CD1c-positive myeloid dendritic cell (primary cell): ENCODE measurements around the gene PHF8.

Experiments
- DNase-seq: peaks from one replicate; pipeline ENCODE4 v3.0.0-alpha.2; 2016; ENCODE audit errors: extremely low spot score

PHF8 gene

DNA sequence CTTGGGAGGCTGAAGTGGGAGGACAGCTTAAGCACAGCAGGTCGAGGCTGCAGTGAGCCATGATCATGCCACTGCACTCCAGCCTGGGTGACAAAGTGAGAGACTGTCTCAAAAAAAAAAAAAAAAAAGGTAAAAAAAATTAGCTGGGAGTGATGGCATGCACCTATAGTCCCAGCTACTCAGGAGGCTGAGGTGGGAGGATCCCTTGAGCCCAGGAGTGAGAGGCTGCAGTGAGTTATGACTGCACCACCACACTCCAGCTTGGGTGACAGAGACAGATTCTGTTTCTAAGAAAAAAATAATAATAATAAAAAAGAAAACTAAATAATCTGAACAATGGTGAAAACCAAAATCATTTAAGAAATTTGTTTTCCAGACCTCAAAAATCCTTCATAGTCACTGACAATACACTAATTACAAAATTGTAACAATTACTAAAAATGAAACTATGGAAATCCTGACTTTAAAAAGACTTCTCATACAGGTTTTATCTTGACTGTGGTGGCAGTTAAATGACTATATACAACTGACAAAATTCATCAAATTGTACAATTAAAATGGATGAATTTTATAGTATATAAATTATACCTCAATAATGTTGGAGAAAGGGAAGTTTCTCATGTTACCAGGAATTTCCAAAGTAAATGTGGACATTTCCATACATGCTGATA is 31.3 kb downstream of the PHF8 start:
- no peak for DNase-seq

DNA sequence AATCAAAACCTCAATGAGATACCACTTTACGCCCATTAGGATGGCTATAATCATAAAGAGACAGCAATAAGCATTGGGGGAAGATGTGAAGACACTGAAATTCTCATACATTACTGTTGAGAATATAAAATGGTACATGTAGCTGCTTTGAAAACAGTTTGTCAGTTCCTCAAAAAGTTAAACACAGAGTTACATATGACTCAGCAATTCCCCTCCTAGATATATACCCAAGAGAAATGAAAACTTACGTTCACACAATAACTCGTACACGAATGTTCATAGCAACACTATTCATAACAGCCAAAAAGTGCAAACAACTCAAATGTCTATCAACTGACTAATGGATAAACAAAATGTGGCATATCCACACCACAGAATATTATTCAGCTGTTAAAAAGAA is 36.6 kb downstream of the PHF8 start:
- DNase-seq: no peak

DNA sequence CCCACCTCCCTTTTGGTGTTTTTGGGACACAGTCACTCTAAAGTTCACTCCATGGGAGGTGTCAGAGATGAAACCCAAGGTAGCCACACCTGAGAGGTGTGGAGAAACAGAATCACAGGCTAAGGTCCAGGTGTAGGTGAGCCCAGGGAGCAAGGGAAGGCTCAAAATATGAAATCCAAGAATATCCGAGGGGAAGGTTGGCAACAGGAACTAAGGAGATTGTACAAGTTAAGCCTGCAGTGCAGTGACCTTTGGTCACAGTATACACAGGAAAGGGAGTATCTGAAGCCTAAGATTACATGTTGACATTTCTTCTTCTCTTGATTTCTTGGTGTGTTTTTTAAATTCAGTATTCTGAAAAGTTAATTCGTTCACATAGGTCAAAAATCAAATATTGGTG is 46.5 kb downstream of the PHF8 start:
- no peak for DNase-seq

DNA sequence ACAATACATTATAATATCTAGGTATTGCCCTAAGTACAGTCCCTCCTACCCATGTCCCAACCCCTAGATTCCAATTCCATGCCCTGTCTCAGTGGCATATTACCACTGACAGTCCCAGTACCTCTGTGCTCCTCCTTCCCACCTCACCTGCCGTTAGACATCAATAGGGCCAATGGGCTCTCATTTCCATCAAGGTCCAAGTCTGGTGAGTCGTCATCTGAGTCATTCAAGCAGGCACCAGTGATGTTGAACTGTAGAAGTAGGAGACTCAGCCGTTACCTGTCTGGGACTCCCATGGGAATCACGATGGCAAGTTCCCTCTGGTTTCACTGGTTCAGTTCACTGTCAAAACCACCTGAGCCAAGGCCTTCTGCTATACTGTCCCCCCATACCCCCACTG is 51.7 kb downstream of the PHF8 start:
- DNase-seq: no peak

DNA sequence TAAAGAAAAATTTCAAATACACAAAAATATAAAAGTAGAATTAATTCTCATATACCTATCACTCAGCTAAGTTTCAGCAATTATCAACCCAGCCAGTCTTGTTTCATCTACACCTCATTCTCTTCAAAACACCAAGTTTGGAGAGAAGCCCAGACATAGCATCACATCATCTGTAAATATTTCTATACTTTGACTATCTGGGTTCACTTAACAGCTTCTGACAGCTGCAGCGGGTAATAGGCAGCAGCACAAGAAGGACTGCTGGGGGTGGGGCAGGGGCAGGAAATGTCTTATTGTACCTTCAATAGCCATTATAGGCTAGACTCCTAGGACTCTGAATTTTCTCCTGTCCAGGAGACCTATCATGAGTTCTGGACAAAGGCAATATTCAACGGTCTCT is 54.1 kb downstream of the PHF8 start:
- no peak for DNase-seq

DNA sequence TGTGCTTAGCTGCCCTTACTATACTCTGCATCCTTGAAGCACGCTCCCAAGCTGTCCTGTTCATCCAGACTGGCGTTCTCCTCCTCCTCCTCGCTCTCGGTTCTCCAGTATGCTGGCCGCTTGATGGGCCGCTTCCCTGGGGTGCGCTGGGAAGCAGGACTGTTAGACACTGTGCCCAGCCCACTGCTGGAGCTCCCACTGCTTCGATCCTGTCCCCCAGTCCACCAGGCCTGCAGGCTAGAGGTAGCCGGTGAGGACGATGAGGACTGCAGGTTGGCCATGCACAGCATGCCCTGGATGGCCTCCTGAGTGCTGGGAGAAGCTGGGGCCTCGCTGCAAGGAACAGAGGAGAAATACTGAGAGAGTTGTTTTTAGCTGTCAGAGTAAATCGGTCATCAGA is 59.4 kb downstream of the PHF8 start:
- no peak for DNase-seq

DNA sequence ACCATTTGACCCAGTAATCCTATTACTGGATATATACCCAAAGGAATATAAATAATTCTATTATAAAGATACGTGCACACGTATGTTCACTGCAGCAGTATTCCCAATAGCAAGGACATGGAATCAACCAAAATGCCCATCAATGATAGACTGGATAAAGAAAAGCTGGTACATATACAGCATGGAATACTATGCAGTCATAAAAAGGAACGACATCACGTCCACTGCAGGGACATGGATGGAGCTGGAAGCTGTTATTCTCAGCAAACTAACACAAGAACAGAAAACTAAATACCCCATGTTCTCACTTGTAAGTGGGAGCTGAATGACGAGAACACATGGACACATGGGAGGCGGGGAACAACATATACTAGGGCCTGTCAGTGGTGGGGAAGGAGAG is 69.7 kb downstream of the PHF8 start:
- DNase-seq: no peak

DNA sequence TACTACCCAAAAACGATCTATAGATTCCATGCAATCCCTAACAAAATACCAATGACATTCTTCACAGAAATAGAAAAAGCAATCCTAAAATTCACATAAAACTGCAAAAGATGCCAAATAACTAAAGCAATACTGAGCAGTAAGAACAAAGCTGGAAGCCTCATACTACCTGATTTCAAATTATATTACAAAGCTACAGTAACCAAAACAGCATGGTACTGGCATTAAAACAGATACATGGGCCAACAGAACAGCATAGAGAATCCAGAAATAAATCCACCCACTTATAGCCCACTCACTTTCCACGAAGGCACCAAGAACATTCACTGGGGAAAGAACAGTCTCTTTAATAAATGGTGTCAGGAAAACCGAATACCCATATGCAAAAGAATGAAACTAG is 74.7 kb downstream of the PHF8 start:
- DNase-seq: no peak

DNA sequence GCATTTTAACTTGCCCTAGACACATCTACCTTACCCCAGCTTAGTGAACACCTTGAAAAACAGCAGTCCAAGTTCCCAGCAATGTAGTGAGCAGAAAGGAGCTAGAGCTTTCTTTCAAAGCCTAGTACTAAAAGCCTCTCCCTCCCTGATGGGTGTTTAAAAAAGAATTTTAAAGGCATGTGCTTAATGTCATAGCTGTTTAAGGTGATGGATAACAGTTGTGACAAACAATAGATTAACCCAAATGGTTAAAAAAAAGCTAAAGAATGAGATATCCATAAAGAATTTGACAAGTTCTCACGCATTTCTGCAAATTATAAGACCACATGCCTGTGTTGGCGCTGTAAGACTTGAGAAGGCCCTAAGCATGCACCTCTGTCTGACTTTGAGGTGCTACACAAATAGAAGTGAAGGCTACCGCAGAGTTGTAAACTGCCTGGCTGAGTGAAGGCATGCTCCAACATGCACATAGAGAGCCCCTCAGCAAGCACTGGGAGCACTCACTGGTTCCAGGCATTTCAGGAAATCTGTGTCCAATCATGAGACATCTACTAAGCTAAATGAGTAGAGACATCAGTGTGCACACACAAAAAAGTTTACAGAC is 94.0 kb downstream of the PHF8 start:
- no peak for DNase-seq

DNA sequence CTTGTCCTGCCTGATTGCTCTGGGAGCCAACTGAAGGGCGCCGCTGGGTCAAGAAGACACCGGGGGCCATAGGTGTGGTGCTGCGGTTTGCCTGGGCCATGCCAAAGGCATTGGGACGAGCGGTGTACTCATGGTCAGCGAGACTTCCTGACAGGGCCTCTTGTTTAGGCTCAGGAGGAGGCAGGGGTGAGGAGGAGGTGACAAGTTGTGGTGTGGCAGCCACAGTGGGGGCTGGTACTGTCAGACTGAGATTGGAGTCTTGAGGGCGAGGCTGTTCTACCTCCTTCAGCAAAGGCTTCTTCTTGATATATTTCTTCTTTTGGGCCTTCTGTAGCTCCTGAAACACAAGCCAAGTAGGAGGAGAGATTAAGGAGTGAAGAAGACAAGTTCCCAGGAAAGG is 104.1 kb downstream of the PHF8 start:
- DNase-seq: no peak

DNA sequence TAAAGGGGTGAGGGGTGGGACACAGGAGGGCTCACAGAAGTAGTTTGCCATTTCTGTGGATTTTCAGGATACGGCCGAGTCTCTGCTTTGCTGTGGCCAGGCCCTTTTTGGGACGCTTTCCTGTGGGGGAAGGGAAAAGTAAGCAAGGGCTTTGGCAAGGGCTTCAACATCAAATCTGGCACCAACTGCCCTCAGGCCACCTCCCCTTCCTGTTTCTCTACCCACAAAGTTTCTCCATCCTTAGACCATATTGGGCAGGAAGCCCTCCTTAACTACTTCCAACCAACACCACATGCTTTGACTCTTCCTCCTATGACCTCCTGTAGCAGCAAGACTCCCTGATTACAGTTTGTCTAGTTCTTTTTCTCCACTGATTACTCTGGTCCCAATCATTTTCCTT is 105.1 kb downstream of the PHF8 start:
- no peak for DNase-seq

DNA sequence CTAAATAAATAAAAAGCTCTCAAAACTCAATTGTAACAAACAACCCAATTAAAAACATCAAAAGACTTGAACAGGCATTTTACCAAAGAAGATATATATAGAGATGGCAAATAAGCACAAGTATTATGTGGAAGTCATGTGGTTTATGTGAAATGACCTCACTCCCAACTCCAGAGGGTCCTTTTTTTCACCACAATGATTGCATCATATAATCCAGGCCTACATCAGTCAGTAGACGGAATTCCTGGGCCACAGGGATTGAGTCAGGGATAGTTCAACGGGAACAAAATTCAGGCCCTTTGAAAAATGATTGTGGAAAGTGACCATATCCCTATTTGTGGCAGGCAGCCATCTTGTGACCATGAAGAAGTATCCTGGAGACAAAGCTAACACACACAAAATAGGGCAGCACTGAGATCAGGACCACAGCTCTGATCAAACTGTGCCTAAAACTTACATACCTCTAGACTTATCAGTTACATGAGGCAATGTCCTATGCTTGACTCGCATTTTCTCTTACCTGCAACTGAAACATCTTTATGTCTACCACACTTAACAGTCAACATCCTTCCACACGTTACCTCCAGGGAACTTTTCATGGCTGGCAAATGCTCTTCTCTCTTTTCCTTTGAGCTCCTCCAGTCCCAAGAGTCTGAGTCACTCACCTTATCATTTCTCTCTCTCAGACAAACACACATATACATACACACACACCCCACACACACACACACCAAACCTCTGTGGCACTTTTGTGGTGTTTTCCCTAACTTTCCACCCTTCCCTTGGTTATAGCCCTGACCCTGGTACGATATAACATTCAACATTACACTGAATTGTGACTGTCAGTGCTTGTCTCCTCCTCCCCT is 113.5 kb downstream of the PHF8 start:
- peak; percentile 1 for DNase-seq

DNA sequence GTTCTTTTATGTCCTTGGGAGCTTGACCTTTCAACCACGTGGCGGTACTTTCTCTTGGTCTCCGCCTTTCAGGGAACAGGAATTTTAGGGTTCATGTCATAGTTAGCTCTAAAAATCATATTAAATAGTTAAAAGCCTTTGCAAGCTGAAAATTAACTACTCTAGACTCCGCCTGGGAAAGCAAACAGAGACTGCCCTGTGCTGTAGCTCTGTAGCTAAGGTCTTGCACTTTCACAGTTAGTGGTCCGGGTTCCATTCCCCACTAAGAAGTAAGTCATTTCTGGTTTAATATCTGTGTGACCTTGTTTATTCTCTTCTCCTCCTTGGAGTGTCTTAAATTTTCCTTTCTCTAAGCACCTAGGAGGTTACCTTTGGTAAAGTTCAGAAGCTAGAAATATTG is 118.2 kb downstream of the PHF8 start:
- no peak for DNase-seq

DNA sequence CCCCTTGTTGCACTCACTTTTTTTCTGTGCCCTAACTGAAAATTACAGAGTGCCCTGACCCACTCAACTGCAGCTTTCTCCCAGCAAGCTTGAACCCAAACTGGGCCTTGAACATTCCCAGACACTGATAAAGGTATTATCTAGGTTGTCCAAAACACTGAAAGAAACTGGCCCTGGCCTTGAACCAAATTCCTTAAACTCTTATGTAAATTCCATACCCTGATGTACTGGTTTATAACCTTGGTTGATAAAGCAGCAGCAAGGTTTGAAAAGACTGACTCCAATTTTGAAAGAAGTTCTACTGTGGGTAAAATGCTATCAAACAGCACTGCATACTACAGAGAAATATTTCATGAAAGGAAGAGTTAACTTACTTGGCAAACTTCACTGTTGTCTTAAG is 125.6 kb downstream of the PHF8 start:
- DNase-seq: no peak

DNA sequence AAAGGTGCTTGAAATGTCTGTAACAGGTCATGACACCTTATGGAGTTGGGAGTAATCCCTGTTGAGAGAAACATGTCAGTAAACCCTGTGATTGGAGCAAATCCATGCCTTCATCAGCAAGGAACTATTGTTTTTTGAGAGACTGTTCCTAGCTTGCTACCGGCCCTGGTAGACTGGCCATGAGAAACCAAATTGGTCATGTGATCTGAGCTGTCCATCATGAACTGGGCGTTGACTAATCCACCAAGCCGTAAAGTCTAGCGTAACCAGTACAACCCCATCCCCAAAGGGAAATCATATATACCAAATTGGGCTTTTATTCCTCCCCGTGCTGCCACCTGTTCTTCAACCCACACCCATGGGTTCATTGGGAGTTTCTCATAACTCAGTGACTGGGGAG is 143.7 kb downstream of the PHF8 start:
- DNase-seq: no peak

DNA sequence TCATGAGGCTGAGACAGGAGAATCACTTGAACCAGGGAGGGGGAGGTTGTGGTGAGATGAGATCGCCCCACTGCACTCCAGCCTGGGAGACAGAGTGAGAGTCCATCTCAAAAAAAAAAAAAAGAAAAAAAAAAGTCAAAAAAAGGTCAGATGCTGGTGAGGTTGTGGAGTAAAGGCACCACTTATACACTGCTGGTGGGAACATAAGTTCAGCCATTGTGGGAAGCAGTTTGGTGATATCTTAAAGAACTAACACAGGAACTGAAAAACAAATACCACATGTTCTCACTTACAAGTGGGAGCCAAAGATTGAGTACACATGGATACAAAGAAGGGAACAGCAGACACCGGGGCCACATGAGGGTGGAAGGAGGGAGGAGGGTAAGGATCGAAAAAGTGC is 149.0 kb downstream of the PHF8 start:
- DNase-seq: no peak
